ENCODE results near the gene COL7A1. TPM values are rescaled to one million over a fixed set of nuclear protein-coding genes. Genes with fewer than 3 reads are reported as not detected.

COL7A1 gene
- total and polyA plus RNA-seq, 2 of the 8 experiments (the other 6 are each of a cell fraction or from before 2014, with no cell fraction given): 10.7 to 13.9 TPM

DNA sequence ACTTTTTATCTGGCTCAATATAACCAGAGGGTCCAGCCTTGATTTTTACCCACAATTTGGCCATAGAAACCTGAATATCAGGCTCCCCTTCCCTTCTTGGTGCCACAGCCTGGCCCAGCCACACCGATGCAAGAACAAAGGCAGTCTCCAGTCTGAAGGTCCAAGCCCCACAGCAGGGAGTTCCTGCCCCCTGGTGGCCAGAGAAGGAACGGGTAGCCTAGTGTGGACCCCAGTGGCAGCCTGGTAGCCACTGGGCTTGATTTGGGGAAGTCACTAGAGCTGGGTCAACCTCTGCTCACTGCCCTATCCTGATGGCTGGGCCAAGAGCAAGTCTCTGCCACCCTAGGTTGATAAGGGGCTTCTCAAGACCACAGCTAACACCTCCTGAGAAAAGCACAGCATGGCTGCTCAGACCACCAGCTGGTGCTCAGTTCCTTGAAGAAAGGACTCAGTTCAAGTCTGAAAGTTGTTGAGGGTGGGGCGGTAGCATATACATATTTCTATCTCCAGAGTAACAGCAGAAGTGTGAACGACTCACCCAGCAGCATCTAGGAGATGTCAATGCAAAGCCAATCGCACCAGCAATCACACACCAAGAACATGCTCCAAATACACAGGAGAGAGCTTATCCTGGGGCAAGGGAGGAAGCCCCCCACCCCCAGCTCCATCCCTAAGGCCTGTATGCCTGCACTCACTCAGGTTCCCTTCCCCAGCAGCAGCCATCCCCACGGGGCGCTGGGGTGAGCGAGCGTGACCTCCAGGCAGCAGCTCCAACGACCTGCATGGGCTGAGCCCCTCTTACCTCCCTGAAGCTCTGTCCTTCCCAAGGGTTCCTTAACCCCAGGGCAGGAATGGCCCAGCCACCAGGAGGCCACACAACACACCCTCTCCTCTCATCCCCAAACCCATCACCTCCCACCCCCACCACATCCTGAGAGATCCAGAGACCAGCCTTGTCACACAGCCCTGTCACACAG, 46.1 kb downstream of the COL7A1 start (continued):
- TF ChIP-seq, protein P1, sequence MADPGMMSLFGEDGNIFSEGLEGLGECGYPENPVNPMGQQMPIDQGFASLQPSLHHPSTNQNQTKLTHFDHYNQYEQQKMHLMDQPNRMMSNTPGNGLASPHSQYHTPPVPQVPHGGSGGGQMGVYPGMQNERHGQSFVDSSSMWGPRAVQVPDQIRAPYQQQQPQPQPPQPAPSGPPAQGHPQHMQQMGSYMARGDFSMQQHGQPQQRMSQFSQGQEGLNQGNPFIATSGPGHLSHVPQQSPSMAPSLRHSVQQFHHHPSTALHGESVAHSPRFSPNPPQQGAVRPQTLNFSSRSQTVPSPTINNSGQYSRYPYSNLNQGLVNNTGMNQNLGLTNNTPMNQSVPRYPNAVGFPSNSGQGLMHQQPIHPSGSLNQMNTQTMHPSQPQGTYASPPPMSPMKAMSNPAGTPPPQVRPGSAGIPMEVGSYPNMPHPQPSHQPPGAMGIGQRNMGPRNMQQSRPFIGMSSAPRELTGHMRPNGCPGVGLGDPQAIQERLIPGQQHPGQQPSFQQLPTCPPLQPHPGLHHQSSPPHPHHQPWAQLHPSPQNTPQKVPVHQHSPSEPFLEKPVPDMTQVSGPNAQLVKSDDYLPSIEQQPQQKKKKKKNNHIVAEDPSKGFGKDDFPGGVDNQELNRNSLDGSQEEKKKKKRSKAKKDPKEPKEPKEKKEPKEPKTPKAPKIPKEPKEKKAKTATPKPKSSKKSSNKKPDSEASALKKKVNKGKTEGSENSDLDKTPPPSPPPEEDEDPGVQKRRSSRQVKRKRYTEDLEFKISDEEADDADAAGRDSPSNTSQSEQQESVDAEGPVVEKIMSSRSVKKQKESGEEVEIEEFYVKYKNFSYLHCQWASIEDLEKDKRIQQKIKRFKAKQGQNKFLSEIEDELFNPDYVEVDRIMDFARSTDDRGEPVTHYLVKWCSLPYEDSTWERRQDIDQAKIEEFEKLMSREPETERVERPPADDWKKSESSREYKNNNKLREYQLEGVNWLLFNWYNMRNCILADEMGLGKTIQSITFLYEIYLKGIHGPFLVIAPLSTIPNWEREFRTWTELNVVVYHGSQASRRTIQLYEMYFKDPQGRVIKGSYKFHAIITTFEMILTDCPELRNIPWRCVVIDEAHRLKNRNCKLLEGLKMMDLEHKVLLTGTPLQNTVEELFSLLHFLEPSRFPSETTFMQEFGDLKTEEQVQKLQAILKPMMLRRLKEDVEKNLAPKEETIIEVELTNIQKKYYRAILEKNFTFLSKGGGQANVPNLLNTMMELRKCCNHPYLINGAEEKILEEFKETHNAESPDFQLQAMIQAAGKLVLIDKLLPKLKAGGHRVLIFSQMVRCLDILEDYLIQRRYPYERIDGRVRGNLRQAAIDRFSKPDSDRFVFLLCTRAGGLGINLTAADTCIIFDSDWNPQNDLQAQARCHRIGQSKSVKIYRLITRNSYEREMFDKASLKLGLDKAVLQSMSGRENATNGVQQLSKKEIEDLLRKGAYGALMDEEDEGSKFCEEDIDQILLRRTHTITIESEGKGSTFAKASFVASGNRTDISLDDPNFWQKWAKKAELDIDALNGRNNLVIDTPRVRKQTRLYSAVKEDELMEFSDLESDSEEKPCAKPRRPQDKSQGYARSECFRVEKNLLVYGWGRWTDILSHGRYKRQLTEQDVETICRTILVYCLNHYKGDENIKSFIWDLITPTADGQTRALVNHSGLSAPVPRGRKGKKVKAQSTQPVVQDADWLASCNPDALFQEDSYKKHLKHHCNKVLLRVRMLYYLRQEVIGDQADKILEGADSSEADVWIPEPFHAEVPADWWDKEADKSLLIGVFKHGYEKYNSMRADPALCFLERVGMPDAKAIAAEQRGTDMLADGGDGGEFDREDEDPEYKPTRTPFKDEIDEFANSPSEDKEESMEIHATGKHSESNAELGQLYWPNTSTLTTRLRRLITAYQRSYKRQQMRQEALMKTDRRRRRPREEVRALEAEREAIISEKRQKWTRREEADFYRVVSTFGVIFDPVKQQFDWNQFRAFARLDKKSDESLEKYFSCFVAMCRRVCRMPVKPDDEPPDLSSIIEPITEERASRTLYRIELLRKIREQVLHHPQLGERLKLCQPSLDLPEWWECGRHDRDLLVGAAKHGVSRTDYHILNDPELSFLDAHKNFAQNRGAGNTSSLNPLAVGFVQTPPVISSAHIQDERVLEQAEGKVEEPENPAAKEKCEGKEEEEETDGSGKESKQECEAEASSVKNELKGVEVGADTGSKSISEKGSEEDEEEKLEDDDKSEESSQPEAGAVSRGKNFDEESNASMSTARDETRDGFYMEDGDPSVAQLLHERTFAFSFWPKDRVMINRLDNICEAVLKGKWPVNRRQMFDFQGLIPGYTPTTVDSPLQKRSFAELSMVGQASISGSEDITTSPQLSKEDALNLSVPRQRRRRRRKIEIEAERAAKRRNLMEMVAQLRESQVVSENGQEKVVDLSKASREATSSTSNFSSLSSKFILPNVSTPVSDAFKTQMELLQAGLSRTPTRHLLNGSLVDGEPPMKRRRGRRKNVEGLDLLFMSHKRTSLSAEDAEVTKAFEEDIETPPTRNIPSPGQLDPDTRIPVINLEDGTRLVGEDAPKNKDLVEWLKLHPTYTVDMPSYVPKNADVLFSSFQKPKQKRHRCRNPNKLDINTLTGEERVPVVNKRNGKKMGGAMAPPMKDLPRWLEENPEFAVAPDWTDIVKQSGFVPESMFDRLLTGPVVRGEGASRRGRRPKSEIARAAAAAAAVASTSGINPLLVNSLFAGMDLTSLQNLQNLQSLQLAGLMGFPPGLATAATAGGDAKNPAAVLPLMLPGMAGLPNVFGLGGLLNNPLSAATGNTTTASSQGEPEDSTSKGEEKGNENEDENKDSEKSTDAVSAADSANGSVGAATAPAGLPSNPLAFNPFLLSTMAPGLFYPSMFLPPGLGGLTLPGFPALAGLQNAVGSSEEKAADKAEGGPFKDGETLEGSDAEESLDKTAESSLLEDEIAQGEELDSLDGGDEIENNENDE (IDR thresholded peaks at IDR 0.05; ENCODE audit: insufficient replicate concordance, low read length): no peak
- TF ChIP-seq SUZ12 (IDR thresholded peaks at IDR 0.05; ENCODE audit: low read length): no peak
- peak; percentile 44; the same call in 1 of the 2 replicates for TF ChIP-seq GABPA (IDR thresholded peaks at IDR 0.05; ENCODE audit: borderline replicate concordance, insufficient read depth, low read length)
- peak; percentile 90 to 94 for TF ChIP-seq RAD21 (IDR thresholded peaks at IDR 0.05 in 1 of 2, conservative IDR thresholded peaks at IDR 0.05 in 1 of 2; ENCODE audit: low read depth in 2 of 2, low read length in 2 of 2)
- no peak for TF ChIP-seq NRF1 (IDR thresholded peaks at IDR 0.05; ENCODE audit: low read depth, low read length)
- no peak for TF ChIP-seq KDM5A (IDR thresholded peaks at IDR 0.05; ENCODE audit: low read length)

All from H1 (cell line).